GM18508 (cell line): ENCODE data around the gene MPG.
"Not testable (repeated sequence)": the region's sequence is repeated elsewhere in the genome, so short reads cannot be mapped to it uniquely, and the experiment has no call there.

Experiments used
- ATAC-seq: cut with Tn5 transposase; IDR thresholded peaks from one replicate; pipeline ENCODE4 v1.9.1; 2021; ENCODE audit warnings: moderate number of reproducible peaks; ENCODE audit not compliant: insufficient read depth, unreplicated experiment

MPG gene

DNA sequence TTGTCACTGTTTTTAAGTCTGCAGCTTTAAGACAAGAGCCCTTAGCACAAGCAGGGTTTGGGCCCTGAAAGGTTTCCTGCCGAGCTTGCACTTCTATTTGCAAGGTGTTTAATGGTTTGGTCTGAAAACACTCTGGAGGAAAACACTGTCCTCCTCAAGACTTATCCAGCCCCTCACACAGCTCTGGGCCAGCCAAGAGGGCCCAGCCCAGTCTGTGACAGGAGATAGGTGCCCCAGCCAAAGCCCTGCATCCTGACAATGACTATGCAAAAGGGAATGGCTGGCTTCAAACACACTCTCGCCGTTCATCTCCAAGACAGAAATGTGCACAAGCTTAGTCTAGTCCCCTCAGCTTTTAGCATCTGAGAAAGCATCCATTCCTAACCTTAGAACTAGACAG is 26.9 kb downstream of the MPG start:
- ATAC-seq: no peak

DNA sequence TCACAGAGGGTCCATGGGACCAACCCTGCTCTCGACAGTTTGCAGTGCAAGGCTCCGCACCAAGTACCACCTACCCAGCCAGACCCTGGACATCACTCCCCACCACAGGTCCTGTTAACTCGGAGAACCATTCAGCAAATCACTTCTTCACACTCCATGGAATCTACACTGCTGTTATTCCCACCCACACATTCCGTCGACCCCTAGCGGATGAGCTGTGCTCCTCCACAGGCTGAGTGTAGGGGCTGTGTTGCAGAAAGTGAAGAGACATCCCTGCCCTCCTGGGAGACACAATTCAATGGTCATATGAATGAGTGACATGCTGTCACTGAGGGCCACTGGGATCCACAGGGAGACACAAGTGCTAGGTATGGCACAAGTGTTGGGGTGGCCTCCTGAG is 27.5 kb downstream of the MPG start:
- no peak for ATAC-seq

DNA sequence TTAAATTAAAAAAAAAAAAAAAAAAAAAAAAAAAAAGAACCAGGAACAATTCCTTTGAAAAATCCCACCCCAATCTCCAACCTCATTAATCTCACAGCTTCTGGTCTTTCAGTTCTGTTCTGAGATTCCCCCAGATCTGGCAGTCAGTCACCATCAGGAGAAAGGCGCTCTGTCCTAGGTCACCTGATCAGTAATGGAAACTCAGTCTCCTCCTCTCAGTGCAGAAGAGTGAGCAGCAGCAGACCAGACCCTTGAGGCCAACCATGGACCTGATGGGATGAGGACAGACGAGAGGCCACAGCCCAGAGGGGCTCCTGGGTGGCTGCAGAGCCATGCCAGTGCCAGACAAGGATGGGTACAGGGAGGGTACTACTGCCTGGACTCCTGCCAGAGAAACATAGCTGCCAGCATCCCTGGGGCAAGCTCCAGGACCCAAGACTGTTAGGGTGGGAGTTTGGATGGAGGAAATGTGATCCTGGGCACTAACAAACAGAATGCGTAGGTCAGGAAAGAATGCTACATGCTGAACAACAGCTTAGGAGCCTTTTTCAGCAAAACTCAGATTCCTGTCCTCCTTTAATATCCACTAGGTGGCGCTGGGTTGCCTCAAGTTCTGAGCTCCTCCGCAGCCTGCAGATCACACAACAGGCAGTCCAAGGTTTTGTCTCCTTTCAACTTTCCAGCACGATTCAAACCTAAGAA is 28.7 kb downstream of the MPG start:
- no peak for ATAC-seq

DNA sequence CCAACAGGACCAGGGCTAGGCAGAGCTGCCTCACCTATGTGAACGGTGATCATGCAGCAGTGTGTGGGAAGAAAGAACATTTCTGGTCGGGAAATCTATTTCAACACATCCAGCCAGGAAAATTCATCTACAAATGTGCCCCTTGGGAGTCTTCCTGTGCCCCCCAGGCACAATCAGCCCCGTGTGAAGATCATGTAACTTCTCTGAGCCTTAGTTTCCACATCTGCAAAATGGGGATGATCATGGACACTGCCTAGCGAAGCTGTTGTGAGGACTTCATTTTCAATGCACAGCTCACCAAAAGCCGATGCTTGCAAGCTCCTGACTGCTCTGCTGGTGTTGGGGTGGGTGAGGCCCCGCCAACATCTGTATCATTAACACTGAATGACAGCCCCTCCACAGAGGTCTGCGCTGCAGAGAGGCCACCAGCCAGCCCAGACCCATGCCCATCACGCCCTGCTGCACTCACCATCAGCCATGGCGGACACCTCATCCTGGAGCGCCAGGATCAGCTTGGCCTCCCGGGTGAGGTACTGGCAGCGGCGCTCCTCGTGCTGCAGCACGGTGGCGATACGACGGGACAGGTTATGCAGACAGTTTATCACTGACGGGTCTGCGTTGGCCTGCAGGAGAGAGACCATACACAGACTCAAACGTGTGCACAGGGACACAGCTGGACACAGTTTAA is 34.3 kb downstream of the MPG start:
- no peak for ATAC-seq

DNA sequence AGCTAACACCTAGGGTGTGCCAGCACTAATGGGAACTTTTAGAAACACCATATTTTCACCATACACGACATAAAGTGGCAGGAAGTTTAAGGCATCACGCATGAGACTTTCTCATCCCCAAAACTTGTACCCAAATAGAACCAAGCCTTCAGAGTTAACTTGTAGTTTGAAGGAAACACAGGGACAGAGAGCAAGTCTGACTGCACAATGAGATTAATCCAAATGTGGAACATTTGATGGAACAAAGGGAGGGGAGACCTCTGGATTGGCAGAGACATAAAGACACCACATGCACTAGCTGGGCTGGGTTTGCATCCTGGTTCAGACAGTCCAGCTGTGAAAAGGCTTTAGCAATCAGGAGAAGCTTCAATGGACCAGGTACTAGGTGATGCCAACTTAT is 36.3 kb downstream of the MPG start:
- no peak for ATAC-seq

DNA sequence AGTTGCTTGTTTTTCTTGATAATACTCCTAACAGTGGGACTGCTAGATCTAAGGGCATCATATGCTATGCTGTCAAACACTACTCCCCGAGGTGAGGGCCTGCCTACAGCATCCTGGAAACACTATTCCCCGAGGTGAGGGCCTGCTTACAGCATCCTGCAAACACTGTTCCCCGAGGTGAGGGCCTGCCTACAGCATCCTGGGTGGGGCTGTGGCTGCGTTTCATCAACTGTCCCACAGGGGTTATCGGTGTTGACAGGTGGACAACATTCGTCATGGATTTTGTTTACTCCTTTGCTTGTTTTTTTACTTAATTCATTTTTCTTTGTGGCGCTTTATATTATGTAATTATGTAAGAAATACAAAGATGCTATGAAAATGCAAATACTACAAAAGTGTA is 38.0 kb downstream of the MPG start:
- ATAC-seq: no peak

DNA sequence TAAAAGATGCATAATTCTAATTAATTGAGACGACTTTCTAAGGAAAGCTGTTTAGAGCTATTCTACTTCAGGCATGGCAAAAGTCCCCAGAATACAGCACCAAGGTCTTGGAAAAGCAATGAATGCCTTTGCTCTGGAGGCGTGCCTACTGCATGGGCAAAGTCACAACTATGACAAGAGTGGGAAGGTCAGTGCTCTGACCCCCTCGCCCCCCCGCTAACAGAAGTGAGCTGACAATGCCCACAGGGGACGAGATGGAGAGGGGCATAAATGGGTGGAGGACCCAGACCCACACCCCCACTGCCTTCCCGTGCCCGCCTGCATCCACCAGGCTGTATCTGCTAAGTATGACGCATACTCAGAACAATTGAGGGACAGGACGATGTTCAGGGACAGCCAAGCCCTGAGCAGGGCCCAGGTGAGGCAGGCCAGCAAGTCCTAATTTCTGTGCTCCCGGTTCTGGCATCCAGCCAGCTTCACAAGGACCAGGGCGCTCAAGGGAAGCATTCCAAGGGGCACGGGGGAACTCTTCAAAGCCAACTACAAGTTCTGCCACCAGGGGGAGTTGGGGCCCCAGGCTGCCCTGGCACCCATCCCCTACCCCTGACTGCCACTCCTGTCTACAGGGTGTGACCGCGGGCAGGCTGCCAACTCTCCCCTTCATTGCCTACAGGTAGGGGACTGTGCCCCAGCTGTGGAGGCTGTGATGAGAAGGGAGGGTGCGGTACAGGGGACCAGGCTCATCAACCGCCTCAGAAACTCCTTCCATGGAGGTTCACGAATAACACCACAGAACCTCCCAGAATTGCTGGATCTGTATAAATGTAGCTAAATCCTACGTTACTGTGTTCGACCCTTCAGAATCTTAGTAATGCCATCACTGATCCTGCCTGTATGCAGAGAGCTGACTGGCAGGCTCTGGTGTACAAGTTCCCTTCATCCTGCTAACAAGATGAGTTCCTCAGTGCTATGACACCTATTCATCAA is 39.6 kb downstream of the MPG start:
- ATAC-seq: no peak

DNA sequence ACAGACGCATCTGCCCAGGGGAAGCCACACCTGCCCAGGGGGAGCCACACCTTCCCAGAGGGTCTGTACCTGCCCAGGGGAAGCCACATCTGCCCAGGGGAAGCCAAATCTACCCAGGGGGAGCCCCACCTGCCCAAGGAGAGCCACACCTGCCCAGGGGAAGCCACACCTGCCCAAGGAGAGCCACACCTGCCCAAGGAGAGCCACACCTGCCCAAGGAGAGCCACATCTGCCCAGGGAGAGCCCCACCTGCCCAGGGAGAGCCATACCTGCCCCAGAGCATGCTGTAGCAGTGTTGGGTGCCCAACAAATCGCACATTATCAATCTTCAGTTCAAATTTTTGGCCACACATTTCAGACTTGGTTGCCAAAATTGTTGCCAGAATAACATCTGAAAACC is 40.8 kb downstream of the MPG start:
- ATAC-seq: no peak

DNA sequence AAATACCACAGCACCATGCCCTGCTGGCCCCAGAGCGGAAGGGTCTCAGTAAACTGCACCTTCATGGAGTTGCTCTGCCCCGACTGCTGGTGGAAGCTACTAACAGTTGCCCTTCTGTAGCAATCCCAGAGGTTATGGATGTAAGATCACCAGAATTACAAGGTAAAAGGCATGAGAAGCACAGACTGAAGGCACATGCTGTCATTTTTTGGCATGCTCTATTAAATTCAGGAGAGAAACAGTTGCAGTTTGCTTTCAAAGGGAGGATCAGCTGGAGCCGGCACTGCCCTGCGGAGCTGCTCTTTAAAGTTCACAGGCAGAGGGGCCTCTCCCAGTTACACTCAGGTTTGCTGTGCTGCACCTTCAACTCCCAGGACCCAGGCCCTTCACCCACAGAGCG is 41.3 kb downstream of the MPG start:
- no peak for ATAC-seq

DNA sequence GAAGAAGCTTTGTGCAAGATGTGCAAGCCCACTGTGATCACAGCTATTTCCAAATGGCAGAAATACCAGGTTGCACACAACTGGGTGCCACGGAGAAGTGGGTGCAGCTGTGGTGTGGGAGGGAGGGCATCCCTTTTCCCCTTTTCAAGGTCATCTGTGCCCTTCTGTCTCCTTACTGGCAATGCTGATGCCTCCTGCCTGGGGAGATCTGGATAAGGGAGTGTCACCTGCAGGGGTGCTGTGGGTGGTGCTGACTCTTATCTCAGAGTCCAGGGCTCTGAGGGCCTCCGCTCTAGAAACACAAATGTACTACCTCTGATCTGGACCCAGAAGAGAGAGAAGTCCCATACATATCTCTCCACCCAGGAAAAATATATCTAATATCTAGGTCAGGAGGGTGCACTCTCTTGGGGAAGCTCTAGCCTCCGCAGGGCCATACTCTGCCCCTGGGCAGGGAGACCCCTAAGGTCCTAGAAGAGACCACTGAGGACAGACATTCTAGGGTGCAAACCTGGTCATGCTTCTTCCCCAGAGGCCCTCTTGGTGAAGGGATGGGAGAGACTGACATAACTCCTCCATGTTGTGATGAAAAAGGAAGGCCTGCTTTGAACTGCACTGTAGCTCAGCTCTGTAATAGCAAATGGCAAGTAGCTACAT is 41.9 kb downstream of the MPG start:
- no peak for ATAC-seq

DNA sequence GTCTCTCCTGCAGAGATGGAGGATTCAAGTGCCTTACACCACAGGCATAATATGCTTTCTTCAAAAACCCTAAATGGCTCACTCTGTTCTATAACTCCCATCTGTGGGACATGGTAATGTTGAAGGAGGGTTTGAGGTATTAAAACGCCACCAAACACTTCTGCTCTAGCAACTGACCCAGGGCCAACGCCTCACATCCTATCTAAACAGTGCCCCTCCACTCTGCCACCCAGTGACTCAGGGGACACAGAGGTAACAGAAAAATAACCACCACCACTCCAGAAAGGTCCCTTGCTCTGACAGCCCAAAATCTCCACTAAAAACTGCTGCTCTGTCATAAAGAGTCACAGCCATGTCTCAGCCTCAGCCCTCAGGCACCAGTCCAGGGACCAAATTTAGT is 42.7 kb downstream of the MPG start:
- ATAC-seq: no peak

DNA sequence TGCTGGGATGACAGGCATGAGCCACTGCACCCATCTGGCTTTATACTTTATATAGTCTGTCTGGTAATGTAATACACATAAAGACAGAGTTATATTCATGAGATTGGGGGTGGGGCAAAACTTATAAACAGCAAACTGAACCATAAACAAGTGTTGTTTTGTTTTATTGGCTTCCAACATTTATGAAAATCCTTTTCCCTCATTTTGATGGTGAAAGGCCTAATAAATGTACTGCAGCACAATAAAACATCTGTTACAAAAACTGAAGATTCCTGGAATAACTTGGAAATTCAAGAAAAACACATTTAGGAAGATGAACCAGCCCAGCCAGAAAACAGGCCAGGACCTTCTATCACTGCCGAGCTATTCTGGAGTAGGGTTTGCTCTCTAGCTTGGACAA is 44.3 kb downstream of the MPG start:
- ATAC-seq: no peak

DNA sequence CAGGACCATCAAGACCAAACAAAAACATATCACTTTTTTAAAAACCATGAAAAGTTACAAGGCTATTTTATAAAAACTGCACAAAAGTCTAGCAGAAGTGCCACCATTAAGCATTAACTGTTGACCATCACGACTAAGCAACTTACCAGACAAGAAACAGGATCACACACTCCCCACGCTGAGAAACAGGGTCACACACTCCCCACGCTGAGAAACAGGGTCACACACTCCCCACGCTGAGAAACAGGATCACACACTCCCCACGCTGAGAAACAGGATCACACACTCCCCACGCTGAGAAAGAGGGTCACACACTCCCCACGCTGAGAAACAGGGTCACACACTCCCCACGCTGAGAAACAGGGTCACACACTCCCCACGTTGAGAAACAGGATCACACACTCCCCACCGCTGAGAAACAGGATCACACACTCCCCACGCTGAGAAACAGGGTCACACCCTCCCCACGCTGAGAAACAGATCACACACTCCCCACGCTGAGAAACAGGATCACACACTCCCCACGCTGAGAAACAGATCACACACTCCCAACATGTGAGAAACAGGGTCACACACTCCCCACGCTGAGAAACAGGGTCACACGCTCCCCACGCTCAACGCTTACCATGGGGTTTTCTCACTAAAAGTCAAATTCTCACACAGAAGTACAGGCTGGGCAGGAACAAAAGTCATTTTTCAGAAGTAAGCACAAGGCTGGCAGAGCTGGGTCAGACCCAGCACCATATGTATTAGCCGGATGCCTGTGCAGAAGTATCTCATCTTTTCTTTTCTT is 45.7 kb downstream of the MPG start:
- not testable (repeated sequence) for ATAC-seq

DNA sequence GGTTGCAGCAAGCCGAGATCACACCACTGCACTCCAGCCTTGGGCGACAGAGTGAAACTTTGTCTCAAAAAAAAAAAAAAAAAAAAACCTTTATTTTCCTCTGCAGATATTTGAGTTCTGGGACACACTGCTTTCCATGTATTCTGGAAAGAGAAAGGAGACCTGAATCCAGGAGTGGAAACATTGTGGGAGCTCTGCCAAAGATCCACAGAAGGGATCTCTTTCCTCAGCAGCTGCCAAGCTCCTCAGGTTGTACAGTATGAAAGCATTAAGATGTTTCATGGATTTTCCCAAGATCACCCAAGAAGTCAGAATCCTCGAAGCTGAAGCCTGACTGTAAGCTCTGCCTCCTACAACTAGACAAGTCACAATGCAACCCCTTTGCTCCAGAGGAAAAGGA is 47.0 kb downstream of the MPG start:
- no peak for ATAC-seq

DNA sequence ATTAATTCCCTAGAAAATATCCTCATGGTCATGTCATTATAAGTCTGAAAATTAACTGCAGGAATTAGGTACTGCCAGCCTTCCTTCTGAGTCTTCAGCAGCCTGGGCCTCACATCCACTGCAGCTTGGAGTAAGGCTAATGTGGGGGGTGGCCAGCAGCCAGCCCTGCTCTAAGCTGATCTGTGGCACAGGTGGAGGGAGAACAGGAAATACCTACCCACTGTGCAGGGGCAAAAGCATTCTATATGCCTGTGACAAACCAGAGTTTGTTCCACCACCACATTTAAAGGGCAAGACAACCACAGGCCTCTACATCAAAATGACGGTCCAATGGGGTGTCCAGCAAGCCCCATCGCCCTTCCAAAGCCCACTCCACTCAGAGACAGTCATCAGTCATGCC is 51.0 kb downstream of the MPG start:
- no peak for ATAC-seq

DNA sequence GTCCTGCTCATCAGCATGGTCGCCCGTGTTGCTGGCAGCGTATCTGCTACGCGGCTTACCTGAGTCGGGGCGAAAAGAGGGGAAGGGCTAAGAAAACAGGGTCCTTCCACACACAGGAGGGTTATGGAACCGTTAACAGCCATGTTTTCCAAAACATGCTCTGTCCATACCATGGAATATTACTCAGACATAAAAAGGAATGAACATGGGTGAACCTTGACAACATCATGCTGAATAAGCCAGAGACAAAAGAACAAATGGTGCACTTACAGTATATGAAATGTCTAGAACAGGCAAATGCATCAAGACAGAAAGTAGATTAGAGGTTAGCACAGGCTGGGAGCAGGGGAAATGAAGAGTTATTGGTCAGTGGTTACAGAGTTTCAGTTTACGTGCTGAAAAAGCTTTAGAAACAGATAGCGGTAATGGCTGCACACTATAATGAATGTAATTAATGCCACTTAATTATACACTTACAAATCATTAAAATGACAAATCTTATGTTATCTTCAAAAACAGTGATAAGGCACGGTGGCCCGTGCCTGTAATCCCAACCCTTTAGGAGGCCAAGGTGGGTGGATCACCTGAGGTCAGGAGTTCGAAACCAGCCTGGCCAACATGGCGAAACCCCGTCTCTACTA is 52.6 kb downstream of the MPG start:
- ATAC-seq: no peak

DNA sequence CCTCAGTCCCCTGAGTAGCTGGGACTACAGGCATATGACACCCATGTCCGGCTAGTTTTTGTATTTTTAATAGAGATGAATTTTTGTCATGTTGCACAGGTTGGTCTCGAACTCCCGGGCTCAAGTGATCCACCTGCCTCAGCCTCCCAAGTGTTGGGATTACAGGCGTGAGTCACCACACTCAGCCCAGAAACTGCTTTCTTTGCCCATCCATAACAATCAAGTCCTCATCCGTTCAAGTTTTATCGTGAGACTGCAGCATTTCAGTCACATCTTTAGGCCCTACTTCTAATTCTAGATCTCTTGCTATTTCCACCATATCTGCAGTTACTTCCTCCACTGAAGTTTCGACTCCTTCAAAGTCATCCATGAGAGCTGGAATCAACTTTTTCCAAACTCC is 54.1 kb downstream of the MPG start:
- no peak for ATAC-seq

DNA sequence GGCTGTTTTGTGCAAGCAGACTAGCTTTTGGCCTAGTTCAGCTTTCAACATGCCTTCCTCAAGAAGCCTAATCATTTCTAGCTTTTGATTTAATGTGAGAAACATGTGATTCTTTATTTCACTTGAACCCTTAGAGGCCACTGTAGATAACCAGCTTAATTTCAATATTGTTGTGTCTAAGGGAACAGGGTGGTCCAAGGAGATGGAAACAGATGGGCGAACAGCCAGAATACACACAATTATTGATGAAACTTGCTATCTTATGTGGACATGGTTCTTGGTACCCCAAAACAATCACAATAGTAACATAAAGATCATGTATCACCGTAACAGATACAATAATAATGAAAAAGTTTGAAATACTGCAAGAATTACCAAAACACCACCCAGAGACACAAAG is 55.7 kb downstream of the MPG start:
- no peak for ATAC-seq
